ENCODE data around the gene FCHSD1.

The FCHSD1 gene

DNA sequence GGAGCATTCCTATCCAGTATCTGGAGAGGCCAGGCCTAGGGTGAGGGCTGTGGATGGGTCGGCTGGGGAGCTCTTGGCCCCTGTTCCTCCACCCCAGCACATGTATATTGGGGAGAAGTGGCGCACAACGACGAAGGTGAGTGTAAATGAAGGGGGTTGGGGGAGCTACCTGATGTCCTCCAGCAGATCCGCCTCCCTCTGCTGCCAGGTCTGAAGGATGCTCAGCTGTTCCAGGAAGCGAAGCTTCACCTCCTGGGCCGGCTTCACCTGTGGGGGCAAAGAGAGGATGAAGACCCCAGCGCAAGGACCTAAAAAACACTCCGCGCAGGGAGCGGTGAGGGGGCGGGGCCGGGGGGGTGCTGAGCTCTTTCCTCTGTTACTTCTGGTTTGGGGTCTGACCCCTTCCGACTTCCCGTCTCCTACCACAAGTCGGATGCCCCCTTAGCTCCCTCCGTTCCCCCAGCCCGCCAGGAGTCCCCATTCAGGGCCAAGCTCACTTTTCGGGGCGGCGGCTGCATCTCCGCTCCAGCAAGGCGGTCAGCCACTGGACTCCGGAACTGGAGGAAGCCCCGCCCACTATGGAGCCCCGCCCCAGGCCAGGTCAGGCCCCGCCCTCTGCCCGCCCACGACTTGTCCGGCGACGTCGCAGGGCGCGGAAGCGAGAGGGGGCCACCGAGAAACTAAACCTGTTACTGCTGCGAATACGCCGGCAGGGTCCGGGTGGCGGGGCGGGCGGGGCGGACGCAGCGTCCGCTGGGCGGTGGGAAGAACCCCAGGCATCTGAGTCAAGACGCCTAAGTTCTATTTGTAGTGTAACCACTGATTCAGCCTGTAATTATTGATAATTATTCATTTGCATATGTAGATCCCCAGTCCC, at the start of gene FCHSD1:
FCHSD1 (minus strand) TSS at position 568 of the 877 bp plus-strand sequence; CDS start at position 518, 50 bp downstream.
- Histone ChIP-seq H3K9me3 (replicated peaks in 1 of 11) (no peaks in the 10 kb centered on the region), H3K9ac (peak within 1 kb of the TSS; percentile 56 to 79 (median 75); a peak in 21 of 22 replicates), H4K20me1 (peaks cover 0 to 32% (median 0%) of the 10 kb centered on the region in 11 experiments; a peak in 5 of 22 replicates), H3K4me1 (peaks cover 7 to 28% (median 24%) of the 10 kb centered on the region in 10 experiments), H3K4me3 (peak within 1 kb of the TSS; percentile 56 to 75 (median 66)), H3K27ac (peak within 1 kb of the TSS; percentile 36 to 78 (median 69); a peak in 21 of 22 replicates), H3K36me3 (peaks cover 18 to 62% (median 32%) of the 10 kb centered on the region in 11 experiments), H3K27me3 (no peaks in the 10 kb centered on the region), H3K4me2 (peak within 1 kb of the TSS; percentile 82 to 94 (median 86))
- no peak for TF ChIP-seq Cebpa-rat (IDR thresholded peaks at IDR 0.05)

DNA sequence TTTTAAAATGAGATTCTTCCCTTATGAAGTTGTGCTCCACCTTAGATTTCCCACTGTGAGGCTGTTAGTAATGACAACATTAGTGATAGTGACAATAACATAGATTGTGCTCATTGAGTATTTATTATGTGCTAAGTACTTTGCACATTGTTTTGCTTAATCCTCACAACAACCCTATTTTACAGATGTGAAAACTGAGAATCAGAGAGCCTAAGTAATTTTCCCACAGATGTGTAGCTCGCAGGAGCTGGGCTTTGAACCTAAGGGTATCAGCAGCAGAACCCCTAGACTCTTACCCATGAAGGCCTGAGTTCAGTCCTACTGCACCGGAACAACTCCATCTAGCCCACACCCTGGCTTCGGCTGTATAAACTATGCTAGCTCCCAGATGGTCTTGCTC, 46.4 kb upstream of the FCHSD1 start:
- no peak for TF ChIP-seq Cebpa-rat (IDR thresholded peaks at IDR 0.05)
- Histone ChIP-seq H3K4me3 (no peak overlapping the region), H3K27ac (no peak overlapping the region), H3K4me1 (peaks cover 17 to 27% (median 21%) of the 10 kb centered on the region in 10 experiments), H3K27me3 (peaks cover 4 to 24% (median 14%) of the 10 kb centered on the region in 11 experiments), H3K9ac (no peak overlapping the region), H4K20me1 (no peaks in the 10 kb centered on the region), H3K9me3 (replicated peaks in 1 of 11) (no peaks in the 10 kb centered on the region), H3K36me3 (no peaks in the 10 kb centered on the region), H3K4me2 (no peak overlapping the region)

DNA sequence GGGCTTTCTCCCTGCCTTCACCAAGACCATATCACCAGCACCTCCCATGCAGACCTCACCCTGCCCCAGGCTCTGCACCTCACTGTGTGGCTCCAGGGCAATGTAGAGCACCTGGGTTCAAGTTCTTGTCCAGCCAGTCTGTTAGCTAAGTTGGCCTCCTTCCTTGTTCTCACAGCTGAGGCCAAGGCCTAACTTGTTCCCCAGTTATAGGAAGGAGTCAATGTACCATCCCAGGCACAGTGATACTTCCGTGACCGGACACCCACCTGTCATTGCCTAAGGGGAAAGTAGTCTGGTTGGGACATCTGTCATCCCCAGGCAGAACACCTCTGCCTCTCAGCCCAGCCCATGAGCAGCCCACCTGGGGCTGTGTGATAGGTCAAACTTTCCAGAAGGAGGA, 45.2 kb upstream of the FCHSD1 start:
- Histone ChIP-seq H4K20me1 (no peaks in the 10 kb centered on the region), H3K9ac (no peak overlapping the region), H3K27me3 (peaks cover 0 to 13% (median 5%) of the 10 kb centered on the region in 11 experiments; a peak in 8 of 22 replicates), H3K4me2 (no peak overlapping the region), H3K9me3 (replicated peaks in 1 of 11) (no peaks in the 10 kb centered on the region), H3K4me3 (no peak overlapping the region), H3K36me3 (no peaks in the 10 kb centered on the region), H3K27ac (no peak overlapping the region), H3K4me1 (peaks cover 11 to 27% (median 19%) of the 10 kb centered on the region in 10 experiments)
- no peak for TF ChIP-seq Cebpa-rat (IDR thresholded peaks at IDR 0.05)

- peaks cover 0 to 7% (median 0%) of the 10 kb centered on the region in 11 experiments; a peak in 8 of 22 replicates for H3K27me3 ChIP-seq
- H3K4me1 ChIP-seq: peaks cover 5 to 25% (median 15%) of the 10 kb centered on the region in 10 experiments; a peak in 18 of 20 replicates
- no peak overlapping the region for H3K4me2 ChIP-seq
- H3K36me3 ChIP-seq: no peaks in the 10 kb centered on the region
- no peaks in the 10 kb centered on the region for H3K9me3 ChIP-seq (replicated peaks in 1 of 11)
- TF ChIP-seq Cebpa-rat (IDR thresholded peaks at IDR 0.05): no peak
- H3K4me3 ChIP-seq: no peak overlapping the region
- H3K9ac ChIP-seq: no peak overlapping the region
- H4K20me1 ChIP-seq: no peaks in the 10 kb centered on the region
- H3K27ac ChIP-seq: no peak overlapping the region
These were observed 44.5 kb upstream of the FCHSD1 start for GRCh38 chr5:141695627-141696215.

GRCh38 chr5:141694479-141694878, 43.3 kb upstream of the FCHSD1 start:
- no peaks in the 10 kb centered on the region for H4K20me1 ChIP-seq
- H3K4me1 ChIP-seq: peaks cover 5 to 25% (median 14%) of the 10 kb centered on the region in 10 experiments; a peak in 18 of 20 replicates
- no peak overlapping the region for H3K4me3 ChIP-seq
- TF ChIP-seq Cebpa-rat (IDR thresholded peaks at IDR 0.05): no peak
- H3K27ac ChIP-seq: no peak overlapping the region
- no peak overlapping the region for H3K4me2 ChIP-seq
- no peaks in the 10 kb centered on the region for H3K36me3 ChIP-seq
- H3K27me3 ChIP-seq: no peaks in the 10 kb centered on the region
- H3K9me3 ChIP-seq (replicated peaks in 1 of 11): no peaks in the 10 kb centered on the region
- H3K9ac ChIP-seq: no peak overlapping the region

- H4K20me1 ChIP-seq: no peaks in the 10 kb centered on the region
- no peaks in the 10 kb centered on the region for H3K36me3 ChIP-seq
- H3K4me3 ChIP-seq: no peak overlapping the region
- H3K27ac ChIP-seq: no peak overlapping the region
- no peak for TF ChIP-seq Cebpa-rat (IDR thresholded peaks at IDR 0.05)
- no peak overlapping the region; a peak in 1 of 22 replicates for H3K9ac ChIP-seq
- H3K27me3 ChIP-seq: no peaks in the 10 kb centered on the region
- H3K4me1 ChIP-seq: peaks cover 5 to 25% (median 14%) of the 10 kb centered on the region in 10 experiments; a peak in 18 of 20 replicates
- H3K4me2 ChIP-seq: peak overlapping the region; percentile 66 to 91 (median 80); a peak in 17 of 22 replicates
- no peaks in the 10 kb centered on the region for H3K9me3 ChIP-seq (replicated peaks in 1 of 11)
These were observed 41.9 kb upstream of the FCHSD1 start for GRCh38 chr5:141692919-141693725.

- Histone ChIP-seq H4K20me1 (no peaks in the 10 kb centered on the region), H3K4me3 (peak overlapping the region; percentile 42 to 68 (median 51); a peak in 18 of 20 replicates), H3K27ac (no peak overlapping the region), H3K27me3 (no peaks in the 10 kb centered on the region), H3K36me3 (no peaks in the 10 kb centered on the region), H3K9ac (peak overlapping the region in 8 of 11 experiments; percentile 9 to 59 (median 48); a peak in 10 of 22 replicates), H3K4me2 (peak overlapping the region; percentile 66 to 91 (median 80)), H3K9me3 (replicated peaks in 1 of 11) (no peaks in the 10 kb centered on the region), H3K4me1 (peaks cover 5 to 25% (median 14%) of the 10 kb centered on the region in 10 experiments; a peak in 18 of 20 replicates)
- no peak for TF ChIP-seq Cebpa-rat (IDR thresholded peaks at IDR 0.05)
These were observed 41.3 kb upstream of the FCHSD1 start for GRCh38 chr5:141692533-141692888.

DNA sequence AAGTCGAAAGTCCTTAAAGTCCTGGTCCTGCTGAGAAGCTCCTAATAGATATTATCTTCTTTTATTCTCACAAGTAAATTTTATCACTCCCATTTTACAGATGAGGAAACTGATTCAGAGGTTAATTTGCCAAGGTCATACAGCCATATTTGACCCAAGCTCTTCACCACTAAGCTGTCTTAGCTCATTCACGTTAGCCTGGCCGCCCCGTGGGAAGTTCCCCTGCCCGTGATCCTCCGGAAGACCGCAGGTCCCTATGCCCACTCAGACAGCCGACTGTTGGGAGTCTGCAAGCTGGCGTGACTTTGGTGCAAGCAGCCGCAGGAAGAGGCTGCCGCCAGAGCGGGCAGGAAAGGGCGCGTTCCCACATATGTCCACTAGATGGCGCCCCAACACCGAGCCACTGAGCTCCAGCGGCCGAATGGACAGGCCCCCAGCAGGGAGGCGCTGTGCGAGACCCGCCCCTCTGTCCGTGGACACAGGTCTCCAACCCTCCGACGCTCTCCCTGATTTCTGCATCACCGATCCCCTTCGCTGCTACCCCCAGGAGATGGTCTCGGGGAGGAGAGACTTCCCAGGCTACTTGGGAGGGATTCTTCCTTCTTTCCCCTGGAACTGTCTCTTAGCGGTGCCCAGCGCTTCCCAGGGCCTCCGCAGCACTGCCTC, 40.8 kb upstream of the FCHSD1 start:
- Histone ChIP-seq H3K9me3 (replicated peaks in 1 of 11) (no peaks in the 10 kb centered on the region), H3K4me2 (peak overlapping the region; percentile 66 to 91 (median 80)), H3K36me3 (no peaks in the 10 kb centered on the region), H3K9ac (peak overlapping the region in 8 of 11 experiments; percentile 9 to 59 (median 48); a peak in 10 of 22 replicates), H3K27ac (no peak overlapping the region), H3K4me3 (peak overlapping the region; percentile 42 to 68 (median 51); a peak in 18 of 20 replicates), H4K20me1 (no peaks in the 10 kb centered on the region), H3K4me1 (peaks cover 5 to 26% (median 16%) of the 10 kb centered on the region in 10 experiments; a peak in 18 of 20 replicates), H3K27me3 (no peaks in the 10 kb centered on the region)
- no peak for TF ChIP-seq Cebpa-rat (IDR thresholded peaks at IDR 0.05)
